Measurements from ENCODE around the gene ATP2A1.

GRCh38 chr16:28937222-28937876 is 59.1 kb downstream of the ATP2A1 start:
- TF ChIP-seq JUND (IDR thresholded peaks at IDR 0.05) (no peak), CTCF (IDR thresholded peaks at IDR 0.05 in 2 of 3, conservative IDR thresholded peaks at IDR 0.05 in 1 of 3; ENCODE audit: borderline replicate concordance in 1 of 3, insufficient read depth in 1 of 3, low read depth in 2 of 3, low read length in 2 of 3) (0 out of 6 replicates have a peak, but pooled peaks of 1 of the 3 experiments have one; percentile 14), FOSL1 (IDR thresholded peaks at IDR 0.05; ENCODE audit: low read depth) (no peak), POLR2A (IDR thresholded peaks at IDR 0.05; ENCODE audit: borderline replicate concordance, extremely low read depth, insufficient read depth, insufficient read length) (no peak), EZH2phosphoT487 (IDR thresholded peaks at IDR 0.05; ENCODE audit: borderline replicate concordance) (no peak), REST (IDR thresholded peaks at IDR 0.05; ENCODE audit: low read depth) (no peak), CEBPB (IDR thresholded peaks at IDR 0.05; ENCODE audit: low read depth) (no peak), MAX (IDR thresholded peaks at IDR 0.05) (no peak), SRF (IDR thresholded peaks at IDR 0.05; ENCODE audit: low read depth) (no peak), EZH2 (IDR thresholded peaks at IDR 0.05) (no peak)

All from HCT116 (cell line).